RPMI8226 (cell line): Measurements from ENCODE around the gene SMCO1.
"Not testable (repeated sequence)": the region's sequence is repeated elsewhere in the genome, so short reads cannot be mapped to it uniquely, and the experiment has no call there.

Experiments
- DNase-seq: peaks from one replicate; pipeline ENCODE4 v3.0.0-alpha.2; 2015

SMCO1 gene

GRCh38 chr3:196519718-196520082 is 4.6 kb upstream of the SMCO1 start:
- DNase-seq = no peak

GRCh38 chr3:196518966-196519717 is 4.0 kb upstream of the SMCO1 start:
- peak; percentile 86 for DNase-seq

DNA sequence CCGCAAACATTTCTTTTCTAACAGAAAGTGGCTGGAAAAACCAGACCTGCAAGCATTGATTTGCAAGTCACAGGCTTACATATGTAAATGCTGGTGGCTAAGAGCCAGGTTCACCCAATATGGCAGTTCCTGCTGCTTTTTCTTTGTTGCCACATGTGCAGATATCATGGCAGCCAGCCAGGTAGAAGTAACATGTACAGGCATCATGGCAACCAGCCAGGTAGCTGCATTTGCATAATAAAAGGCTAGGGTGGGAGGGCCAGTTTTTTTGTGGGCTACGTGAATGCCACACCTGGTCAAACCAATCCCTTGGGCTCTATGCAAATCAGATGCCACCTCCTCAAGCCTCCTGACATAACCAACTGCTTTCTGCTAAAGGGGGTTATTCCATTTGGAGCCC is 2.8 kb upstream of the SMCO1 start:
- peak; percentile 99 for DNase-seq

DNA sequence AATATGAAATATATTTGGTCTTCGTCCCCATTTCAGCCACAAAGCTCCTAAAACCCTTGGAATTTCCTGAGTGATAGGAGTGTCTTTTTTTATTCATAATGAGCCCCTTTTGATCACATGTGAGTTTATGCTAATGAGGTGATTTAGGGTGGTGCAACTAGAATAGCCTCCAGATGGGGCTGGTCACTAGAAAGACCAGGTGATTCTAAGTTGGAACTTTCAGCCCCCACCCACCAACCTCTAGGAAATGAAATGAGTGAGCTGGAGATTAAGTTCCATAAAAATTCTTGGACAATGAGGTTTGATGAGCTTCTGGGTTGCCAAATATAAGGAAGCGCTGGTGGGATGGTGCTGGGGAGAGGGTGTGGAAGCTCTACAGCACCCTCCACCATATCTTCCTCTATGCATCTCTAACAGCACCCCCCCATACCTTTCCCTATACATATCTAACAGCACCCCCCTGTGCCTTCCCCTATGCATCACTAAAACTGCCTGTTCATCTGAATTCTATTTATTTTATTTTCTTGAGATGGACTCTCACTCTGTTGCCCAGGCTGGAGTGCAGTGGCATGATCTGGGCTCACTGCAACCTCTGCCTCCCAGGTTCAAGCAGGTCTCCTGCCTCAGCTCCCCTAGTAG is 2.1 kb upstream of the SMCO1 start:
- DNase-seq = no peak

DNA sequence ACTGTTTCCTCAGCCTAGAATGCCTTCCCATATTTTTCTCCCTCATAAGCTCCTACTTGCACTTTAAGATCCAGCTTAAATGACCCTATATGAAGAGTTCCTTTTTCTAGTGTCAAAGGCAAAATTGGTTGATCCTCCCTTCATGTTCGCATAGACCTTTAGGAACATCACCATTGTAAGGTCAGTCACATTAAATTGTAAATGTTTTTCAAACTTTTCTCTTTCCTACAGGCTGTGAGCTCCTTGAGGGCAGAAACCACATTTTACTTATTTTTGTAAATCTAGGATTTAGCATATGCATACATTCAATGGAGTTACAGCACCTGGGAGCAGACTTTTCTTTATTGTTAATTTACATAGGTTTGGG is 813 bp downstream of the SMCO1 start:
- no peak for DNase-seq

DNA sequence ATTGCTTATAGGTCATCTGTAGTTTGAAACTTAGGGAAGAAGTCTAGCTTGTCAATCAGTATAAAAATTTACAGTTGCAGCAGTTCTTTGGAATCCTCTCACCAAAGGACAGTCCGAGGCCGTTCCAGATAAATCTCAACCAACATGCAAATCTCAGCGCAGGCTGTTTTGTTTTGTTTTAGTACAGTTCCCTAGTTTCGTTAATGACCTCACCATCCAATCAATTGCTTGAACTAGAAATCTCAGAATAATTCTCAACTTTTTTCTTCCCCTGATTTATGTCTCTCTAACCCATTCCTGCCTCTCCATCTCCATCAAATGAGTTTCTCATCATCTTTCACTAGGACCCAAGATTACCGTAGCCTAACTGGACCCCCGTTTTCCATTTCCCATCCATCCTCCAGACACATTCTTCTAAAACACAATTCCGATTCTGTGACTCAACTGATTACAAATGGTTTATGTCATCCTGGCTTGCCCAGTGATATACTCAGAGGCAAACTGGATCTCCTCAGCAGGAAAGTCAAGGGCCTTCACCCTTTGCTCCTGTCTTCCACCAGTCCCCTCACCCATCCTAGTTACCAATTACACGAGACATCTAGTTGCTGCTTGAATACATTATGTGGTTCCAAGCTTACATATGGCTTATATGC is 1.3 kb downstream of the SMCO1 start:
- DNase-seq = no peak

DNA sequence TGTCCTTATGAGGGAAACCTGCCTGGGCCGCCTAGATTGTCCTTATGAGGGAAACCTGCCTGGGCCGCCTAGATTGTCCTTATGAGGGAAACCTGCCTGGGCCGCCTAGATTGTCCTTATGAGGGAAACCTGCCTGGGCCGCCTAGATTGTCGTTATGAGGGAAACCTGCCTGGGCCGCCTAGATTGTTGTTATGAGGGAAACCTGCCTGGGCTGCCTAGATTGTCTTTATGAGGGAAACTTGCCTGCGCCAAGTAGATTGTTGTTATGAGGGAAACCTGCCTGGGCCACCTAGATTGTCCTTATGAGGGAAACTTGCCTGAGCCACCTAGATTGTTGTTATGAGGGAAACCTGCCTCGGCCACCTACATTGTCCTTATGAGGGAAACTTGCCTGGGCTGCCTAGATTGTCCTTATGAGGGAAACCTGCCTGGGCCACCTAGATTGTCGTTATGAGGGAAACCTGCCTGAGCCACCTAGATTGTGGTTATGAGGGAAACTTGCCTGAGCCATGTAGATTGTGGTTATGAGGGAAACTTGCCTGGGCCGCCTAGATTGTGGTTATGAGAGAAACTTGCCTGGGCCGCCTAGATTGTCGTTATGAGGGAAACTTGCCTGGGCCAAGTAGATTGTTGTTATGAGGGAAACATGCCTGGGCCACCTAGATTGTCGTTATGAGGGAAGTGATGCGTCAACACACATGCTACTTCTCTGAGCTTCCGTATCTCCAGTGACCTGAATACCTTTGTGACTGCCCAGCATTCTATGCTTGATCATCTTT is 3.3 kb downstream of the SMCO1 start:
- DNase-seq = not testable (repeated sequence)

GRCh38 chr3:196511108-196511507 is 4.0 kb downstream of the SMCO1 start:
- not testable (repeated sequence) for DNase-seq

- DNase-seq = no peak
Measured at GRCh38 chr3:196506687-196507086, 8.5 kb downstream of the SMCO1 start.

GRCh38 chr3:196504556-196504955 is 10.6 kb downstream of the SMCO1 start:
- DNase-seq = no peak

GRCh38 chr3:196504077-196504398 is 11.1 kb downstream of the SMCO1 start:
- not testable (repeated sequence) for DNase-seq

GRCh38 chr3:196503196-196504076 is 11.7 kb downstream of the SMCO1 start, which contains the start of gene RNF168:
Gene RNF168, minus strand, starts transcription at chr3:196503768. Its CDS starts 595 bp downstream, at chr3:196503173.
- DNase-seq = peak; percentile 98

GRCh38 chr3:196502775-196503195 is 12.4 kb downstream of the SMCO1 start:
- DNase-seq = peak; percentile 77

GRCh38 chr3:196501316-196502044 is 13.7 kb downstream of the SMCO1 start:
- peak; percentile 46 for DNase-seq

- no peak for DNase-seq
Measured at GRCh38 chr3:196499807-196500524, 15.2 kb downstream of the SMCO1 start.

- DNase-seq = no peak
Measured at GRCh38 chr3:196499061-196499460, 16.1 kb downstream of the SMCO1 start.

DNA sequence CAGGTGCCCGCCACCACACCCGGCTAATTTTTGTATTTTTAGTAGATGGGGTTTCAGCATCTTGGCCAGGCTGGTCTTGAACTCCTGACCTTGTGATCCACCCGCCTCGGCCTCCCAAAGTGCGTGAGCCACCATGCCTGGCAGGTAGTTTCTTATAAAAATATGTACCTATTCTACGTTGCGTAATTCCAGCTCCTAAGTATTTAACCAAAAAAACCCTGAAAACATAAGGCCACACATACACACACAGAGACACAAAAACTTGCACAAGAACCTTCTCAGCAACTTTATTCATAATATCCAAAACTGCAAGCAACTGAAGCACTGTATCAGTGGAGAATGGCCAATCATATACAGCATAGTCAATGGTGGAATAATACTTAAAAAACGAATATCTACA is 16.8 kb downstream of the SMCO1 start:
- no peak for DNase-seq

DNA sequence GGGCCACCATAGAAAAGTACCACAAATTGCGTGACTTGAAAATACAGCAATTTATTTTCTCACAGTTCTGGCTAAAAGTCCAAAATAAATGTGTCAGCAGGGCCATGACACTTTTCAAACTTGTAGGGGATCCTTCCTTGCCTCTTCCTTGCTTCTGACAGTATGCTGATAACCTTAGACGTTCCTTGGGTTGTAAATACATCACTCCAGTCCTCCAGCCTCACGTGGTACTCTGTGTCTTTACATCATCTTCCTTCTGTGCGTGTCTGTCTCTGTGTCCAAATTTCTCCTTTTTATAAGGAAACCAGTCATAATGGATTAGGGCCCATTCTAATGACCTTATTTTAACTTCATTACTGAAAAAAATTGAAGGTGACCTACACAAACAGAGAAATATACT is 19.0 kb downstream of the SMCO1 start:
- no peak for DNase-seq

- DNase-seq = no peak
Measured at GRCh38 chr3:196493292-196493691, 21.9 kb downstream of the SMCO1 start.

DNA sequence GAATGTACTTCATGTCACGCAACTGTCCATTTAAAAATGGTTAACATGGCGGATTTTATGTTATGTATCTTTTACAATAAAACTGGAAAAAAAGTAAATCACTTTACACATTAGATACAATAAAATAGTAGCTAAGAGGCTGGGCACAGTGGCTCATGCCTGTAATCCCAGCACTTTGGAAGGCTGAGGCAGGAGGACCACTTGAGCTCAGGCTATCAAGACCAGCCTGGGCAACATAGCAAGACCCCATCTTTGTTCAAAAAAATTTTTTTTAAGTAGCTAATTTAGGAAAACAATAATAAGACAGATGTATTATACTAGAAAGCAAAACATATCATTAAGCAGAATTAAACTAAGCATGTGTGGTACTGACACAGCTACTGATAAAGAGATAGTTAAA is 23.1 kb downstream of the SMCO1 start:
- no peak for DNase-seq

DNA sequence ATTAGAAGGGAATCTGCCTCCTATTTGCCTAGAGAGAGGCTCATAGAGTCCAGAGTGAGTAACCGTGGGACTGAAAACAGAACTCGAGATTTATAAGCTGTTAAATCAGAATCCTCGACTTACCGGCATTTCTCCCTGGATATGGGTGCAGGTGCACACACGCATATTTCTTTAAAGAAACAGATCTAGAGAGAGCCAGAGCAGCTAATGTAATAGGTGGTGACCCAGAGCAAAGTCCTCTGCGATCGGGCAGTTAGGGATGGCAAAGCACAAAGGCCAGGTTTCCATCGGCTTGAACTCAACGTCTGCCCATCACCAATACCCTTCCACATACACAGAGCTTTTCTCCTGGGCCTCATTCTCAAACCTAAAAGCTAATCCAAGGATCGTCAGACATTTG is 25.4 kb downstream of the SMCO1 start:
- DNase-seq = no peak
